OCI-LY1 (cell line): ENCODE results near the gene DNAJC7.
A peak's percentile ranks its signal among the peaks of the same experiment; 100 is the strongest.

Experiments
- CTCF ChIP-seq: fragments of 200-600 bp; sonication (generic), shearing (Covaris generic); IDR thresholded peaks from 2 replicates; pipeline ENCODE4 v1.5.1; 2017; ENCODE audit warnings: mild to moderate bottlenecking, antibody characterized with exemption, low read length, moderate library complexity, mixed read lengths
- EZH2 ChIP-seq: fragments of 200-600 bp; sonication (generic), shearing (Covaris generic); IDR thresholded peaks from 2 replicates; pipeline ENCODE4 v1.8.0; 2017; ENCODE audit warnings: borderline replicate concordance, mixed run types, mild to moderate bottlenecking, antibody characterized with exemption, low read length, moderate library complexity, mixed read lengths

GRCh38 chr17:41930009-41930832 is 87.0 kb downstream of the DNAJC7 start, which contains the start of gene ODAD4:
- TF ChIP-seq CTCF: peak; percentile 29; the same call in 1 of the 2 replicates
- no peak for TF ChIP-seq EZH2
